GM12892 (cell line): ENCODE results near the gene P4HA2.

ENCODE experiments used
- POLR2A ChIP-seq: IDR thresholded peaks from 2 replicates; pipeline ENCODE4 v1.6.1; 2011; ENCODE audit warnings: low read depth, low read length, control low read depth
- POLR2AphosphoS5 ChIP-seq: IDR thresholded peaks from 2 replicates; pipeline ENCODE4 v1.6.1; 2011; ENCODE audit warnings: low read depth, low read length, control low read depth

DNA sequence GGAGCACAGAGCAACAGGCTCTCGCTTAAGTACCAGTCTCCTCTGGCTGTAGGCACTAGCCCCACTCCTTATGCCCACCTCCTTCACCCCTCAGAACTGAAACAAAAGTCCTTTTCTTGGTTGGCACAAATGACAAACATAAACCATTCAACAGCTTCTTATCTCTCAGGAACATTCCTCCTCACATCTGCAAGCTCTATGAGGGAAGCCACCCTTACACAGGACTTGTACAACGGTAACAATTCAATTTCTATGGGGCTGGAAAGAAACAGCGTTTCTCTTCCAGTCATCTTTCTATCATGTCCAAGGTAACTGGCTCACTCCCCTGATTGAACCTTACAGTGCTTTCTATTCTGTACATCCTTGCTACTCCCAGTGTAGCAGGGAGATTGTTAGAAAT is 80.0 kb downstream of the P4HA2 start:
- no peak for TF ChIP-seq POLR2AphosphoS5
- TF ChIP-seq POLR2A, result no peak
